Endothelial cell (in vitro differentiated cells): ENCODE data around the gene MAP3K5. TPM values are rescaled to one million over a fixed set of nuclear protein-coding genes. Genes with fewer than 3 reads are reported as not detected.

Experiments
- DNase-seq: peaks from one replicate; pipeline ENCODE4 v3.0.0; 2021; ENCODE audit warnings: low spot score
- H3K27ac Mint-ChIP-seq: one replicate; pipeline ENCODE4 v1.8.0; 2021; ENCODE audit warnings: mixed read lengths, inconsistent platforms; ENCODE audit not compliant: unreplicated experiment
- H3K27me3 Mint-ChIP-seq: one replicate; pipeline ENCODE4 v1.8.0; 2021; ENCODE audit warnings: mild to moderate bottlenecking, moderate library complexity, mixed read lengths, inconsistent platforms; ENCODE audit not compliant: unreplicated experiment
- H3K36me3 Mint-ChIP-seq: one replicate; pipeline ENCODE4 v1.8.0; 2021; ENCODE audit warnings: mild to moderate bottlenecking, low read depth, mixed read lengths, inconsistent platforms; ENCODE audit not compliant: unreplicated experiment
- H3K4me1 Mint-ChIP-seq: one replicate; pipeline ENCODE4 v1.8.0; 2021; ENCODE audit warnings: mild to moderate bottlenecking, mixed read lengths, inconsistent platforms; ENCODE audit not compliant: unreplicated experiment
- H3K4me3 Mint-ChIP-seq: one replicate; pipeline ENCODE4 v1.8.0; 2021; ENCODE audit warnings: mild to moderate bottlenecking, mixed read lengths, inconsistent platforms; ENCODE audit not compliant: unreplicated experiment
- H3K9me3 Mint-ChIP-seq: one replicate; pipeline ENCODE4 v1.8.0; 2021; ENCODE audit warnings: mixed read lengths, inconsistent platforms; ENCODE audit not compliant: unreplicated experiment
- CTCF ChIP-seq: fragments of 200-600 bp; sonication (generic); IDR thresholded peaks from one replicate; pipeline ENCODE4 v1.5.0; 2021; ENCODE audit warnings: antibody characterized with exemption; ENCODE audit not compliant: unreplicated experiment
- total RNA-seq: library from RNA; stranded (reverse); fragmentation: NEBNext Ultra II Directional; extraction: Animal tissue kit (Norgen Biotek cat#: 25700); gene quantifications from one replicate; pipeline ENCODE4 v1.2.1, GENCODE V29; 2021; ENCODE audit not compliant: unreplicated experiment

Gene MAP3K5
- total RNA-seq, 1 donor from 2014 or later, result 0.33 TPM

- Mint-ChIP-seq H3K4me3 (no peak overlapping the region), H3K27me3 (no peaks in the 10 kb centered on the region), H3K4me1 (no peaks in the 10 kb centered on the region), H3K27ac (no peak overlapping the region), H3K36me3 (no peaks in the 10 kb centered on the region), H3K9me3 (no peaks in the 10 kb centered on the region)
- no peak for DNase-seq
- no peak for TF ChIP-seq CTCF
Observed at GRCh38 chr6:136639702-136640101, 152.6 kb downstream of the MAP3K5 start.

GRCh38 chr6:136635615-136636014 is 156.7 kb downstream of the MAP3K5 start:
- Mint-ChIP-seq H3K36me3 (no peaks in the 10 kb centered on the region), H3K27ac (no peak overlapping the region), H3K27me3 (no peaks in the 10 kb centered on the region), H3K4me3 (no peak overlapping the region), H3K9me3 (no peaks in the 10 kb centered on the region), H3K4me1 (no peaks in the 10 kb centered on the region)
- TF ChIP-seq CTCF, result no peak
- DNase-seq, result no peak

GRCh38 chr6:136633355-136633754 is 158.9 kb downstream of the MAP3K5 start:
- Mint-ChIP-seq H3K9me3 (no peaks in the 10 kb centered on the region), H3K27ac (no peak overlapping the region), H3K4me3 (no peak overlapping the region), H3K4me1 (no peaks in the 10 kb centered on the region), H3K27me3 (no peaks in the 10 kb centered on the region), H3K36me3 (no peaks in the 10 kb centered on the region)
- no peak for DNase-seq
- TF ChIP-seq CTCF, result no peak

- Mint-ChIP-seq H3K36me3 (no peaks in the 10 kb centered on the region), H3K4me1 (no peaks in the 10 kb centered on the region), H3K4me3 (no peak overlapping the region), H3K9me3 (no peaks in the 10 kb centered on the region), H3K27me3 (peaks cover 2% of the 10 kb centered on the region), H3K27ac (no peak overlapping the region)
- DNase-seq, result no peak
- no peak for TF ChIP-seq CTCF
Observed at GRCh38 chr6:136628996-136629395, 163.3 kb downstream of the MAP3K5 start.

- Mint-ChIP-seq H3K9me3 (no peaks in the 10 kb centered on the region), H3K27me3 (peaks cover 2% of the 10 kb centered on the region), H3K36me3 (no peaks in the 10 kb centered on the region), H3K4me3 (no peak overlapping the region), H3K27ac (no peak overlapping the region), H3K4me1 (no peaks in the 10 kb centered on the region)
- DNase-seq, result no peak
- TF ChIP-seq CTCF, result no peak
Observed at GRCh38 chr6:136627191-136627590, 165.1 kb downstream of the MAP3K5 start.
